Small intestine (tissue), 7 donors: ENCODE results near the gene ZNF181. TPM values are rescaled to one million over a fixed set of nuclear protein-coding genes. Genes with fewer than 3 reads are reported as not detected.
A peak's percentile ranks its signal among the peaks of the same experiment; 100 is the strongest.

Experiments
- DNase-seq, 2 donors: peaks; one replicate each; pipeline versions ENCODE4 v3.0.0 to v3.0.0-alpha.2; 2013
- FAIRE-seq: peaks from 2 replicates; lab custom pipeline; 2012; peaks lifted over from hg19 to GRCh38; lab: Jason Lieb, UNC
- H3K27ac ChIP-seq, 3 donors: one replicate each; pipeline ENCODE4 v1.5.1; 2013; ENCODE audit warnings: low read length in 2 of 3, mild to moderate bottlenecking in 2 of 3, control low read depth in 1 of 3, inconsistent platforms in 1 of 3, low read depth in 1 of 3, moderate library complexity in 1 of 3
- H3K27me3 ChIP-seq, 3 donors: one replicate each; pipeline ENCODE4 v1.6.1; 2013; ENCODE audit warnings: low read length in 3 of 3, inconsistent platforms in 1 of 3; ENCODE audit not compliant: control insufficient read depth in 3 of 3, insufficient read depth in 3 of 3
- H3K36me3 ChIP-seq, 3 donors: one replicate each; pipeline ENCODE4 v1.6.1; 2013; ENCODE audit warnings: low read length in 3 of 3, inconsistent platforms in 1 of 3, low read depth in 1 of 3, mild to moderate bottlenecking in 1 of 3, moderate library complexity in 1 of 3; ENCODE audit not compliant: control insufficient read depth in 3 of 3, insufficient read depth in 2 of 3
- H3K4me1 ChIP-seq, 3 donors: one replicate each; pipeline ENCODE4 v1.6.1; 2013; ENCODE audit warnings: low read length in 2 of 3, inconsistent platforms in 1 of 3, low read depth in 1 of 3, mild to moderate bottlenecking in 1 of 3, moderate library complexity in 1 of 3; ENCODE audit not compliant: control insufficient read depth in 3 of 3, insufficient read depth in 2 of 3
- H3K4me3 ChIP-seq, 3 donors: one replicate each; pipeline ENCODE4 v1.5.1; 2013; ENCODE audit warnings: low read length in 3 of 3, control low read depth in 1 of 3, inconsistent platforms in 1 of 3, low read depth in 1 of 3, mild to moderate bottlenecking in 1 of 3, moderate library complexity in 1 of 3
- H3K9me3 ChIP-seq, 2 donors: one replicate each; pipeline ENCODE4 v1.6.1; 2013; ENCODE audit warnings: low read depth in 1 of 2, low read length in 1 of 2; ENCODE audit not compliant: control insufficient read depth in 2 of 2, insufficient read depth in 1 of 2
- WGBS, 3 donors: extraction: QIAGEN DNeasy Blood & Tissue Kit; methylation state at CpG; one replicate each; pipeline ENCODE4 v1.1.7; 2013; 5-methylcytosine and 5-hydroxymethylcytosine counted together
- polyA plus RNA-seq, 4 donors: library from polyadenylated mRNA; stranded (reverse) in 3 of 4; unstranded in 1 of 4; fragments of 200-250 nt in 3 of 4; fragments of 120-200 nt in 1 of 4; gene quantifications; one replicate each; pipeline versions ENCODE4 v1.2.1 to v1.2.3, GENCODE V29; 2013
- donor health status: healthy with polysubstance abuse.
- donor health status: control.
- donor health status: control.
- donor health status: Bipolar disorder and iron deficiency.
- donor health status: healthy.

ZNF181 gene
- polyA plus RNA-seq, 4 donors, result 8.9 to 22.4 (median 10.3) TPM

DNA sequence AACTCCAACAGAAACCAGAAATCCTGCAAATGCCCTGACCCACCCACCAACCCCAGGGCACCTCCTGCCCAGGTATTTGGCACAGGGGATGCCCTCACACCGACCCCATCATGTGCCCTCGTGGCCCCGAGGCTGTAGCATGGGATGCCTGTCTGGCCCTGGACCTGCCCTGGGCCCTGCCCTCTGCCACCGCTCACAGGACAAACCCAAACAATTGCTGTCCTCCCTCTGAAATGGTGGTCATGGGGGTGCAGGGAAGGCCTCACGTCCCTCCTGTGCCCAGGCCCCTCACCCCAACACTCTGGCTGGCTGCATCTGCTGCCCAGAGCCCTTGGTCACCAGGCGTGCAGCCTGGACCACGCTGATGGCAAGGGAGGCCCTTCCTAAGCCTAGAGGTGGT is 2.1 kb upstream of the ZNF181 start:
- DNase-seq, result no peak

DNA sequence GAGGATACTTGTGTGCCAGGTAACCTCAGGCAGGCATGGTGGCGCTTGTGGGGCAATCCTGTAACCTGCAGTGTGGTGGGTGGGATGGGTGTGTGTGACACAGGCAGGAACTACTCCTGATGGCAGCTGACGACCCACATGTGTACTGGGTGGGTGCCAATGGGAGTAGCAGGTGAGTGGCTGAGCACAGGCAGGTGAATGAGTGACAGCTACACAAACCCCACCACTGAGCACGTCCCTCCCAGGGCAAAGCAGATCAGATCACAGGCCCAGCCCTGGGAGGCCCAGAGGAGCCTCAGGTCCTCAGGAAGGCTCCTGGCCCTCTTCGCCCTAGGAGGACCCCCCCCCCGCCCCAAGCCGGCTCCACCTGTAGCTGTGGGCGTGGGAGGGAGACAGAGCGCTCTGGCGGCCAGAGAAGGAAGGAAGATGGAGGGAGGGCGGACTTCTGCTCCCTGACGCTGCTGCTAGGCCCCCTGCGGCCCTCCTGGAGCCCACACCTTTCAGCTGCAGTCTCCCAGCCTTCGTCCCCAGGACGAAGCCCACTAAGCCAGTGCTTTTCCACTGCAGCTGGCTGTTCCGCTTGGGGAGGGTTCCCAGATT is 1.3 kb upstream of the ZNF181 start:
- FAIRE-seq (no peak), DNase-seq (peak; percentile 4 to 71)
- peaks cover 0 to 9% (median 8%) of the 10 kb centered on the region in 3 donors for H3K36me3 ChIP-seq
- WGBS, 3 donors, result 26 to 42% (median 35%) methylated on average over 11 to 15 of the region's 15 CpGs
- peaks cover 0 to 23% of the 10 kb centered on the region in 2 donors for H3K9me3 ChIP-seq
- H3K27ac ChIP-seq, result peak overlapping the region in 2 of 3 donors; percentile 26 to 90
- H3K4me1 ChIP-seq, result peaks cover 0 to 11% (median 3%) of the 10 kb centered on the region in 3 donors
- peaks cover 0 to under 1% (median 0%) of the 10 kb centered on the region in 3 donors for H3K27me3 ChIP-seq
- peak overlapping the region in 2 of 3 donors; percentile 64 to 71 for H3K4me3 ChIP-seq

More for the DNA sequence above, 2.1 kb upstream of the ZNF181 start:
- whole genome bisulfite sequencing, 3 donors, result 79 to 90% (median 89%) methylated on average over 7 of the region's 7 CpGs
- Histone ChIP-seq H3K4me1 (peaks cover 0 to 11% (median 3%) of the 10 kb centered on the region in 3 donors), H3K27ac (no peak overlapping the region), H3K9me3 (peaks cover 0 to 19% of the 10 kb centered on the region in 2 donors), H3K27me3 (peaks cover 0 to 2% (median 0%) of the 10 kb centered on the region in 3 donors), H3K4me3 (no peak overlapping the region), H3K36me3 (peaks cover 0 to 6% (median 5%) of the 10 kb centered on the region in 3 donors)
- FAIRE-seq, result no peak

DNA sequence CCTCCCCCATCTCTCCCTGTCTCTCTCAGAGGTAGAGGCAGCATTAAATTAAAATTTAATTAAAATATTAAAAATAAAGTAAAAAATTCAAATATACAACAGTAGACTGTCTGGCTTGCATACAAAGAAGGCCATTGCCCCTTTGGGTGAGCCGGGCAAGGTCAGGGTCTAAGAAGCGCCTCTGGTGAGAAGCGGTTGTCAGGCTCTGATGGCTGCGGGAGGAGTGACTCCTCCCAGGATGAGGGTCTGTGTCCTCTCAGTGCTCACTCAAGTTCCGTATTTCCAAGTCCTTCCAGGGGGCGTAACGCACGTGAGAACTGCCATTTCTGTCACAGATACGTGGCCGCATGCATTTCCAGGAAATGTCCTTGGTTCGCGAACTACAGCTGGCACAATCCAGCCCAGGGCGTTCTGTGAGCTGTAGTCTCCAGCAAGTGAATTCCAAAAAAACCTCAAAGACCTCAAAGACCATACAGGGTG is 737 bp upstream of the ZNF181 start:
- no peak for DNase-seq
- no peak for FAIRE-seq
- H3K27ac ChIP-seq, result peak overlapping the region; percentile 75 to 99 (median 90)
- peaks cover 0 to 14% (median 14%) of the 10 kb centered on the region in 3 donors for H3K36me3 ChIP-seq
- H3K27me3 ChIP-seq, result no peaks in the 10 kb centered on the region
- 0 to 4% (median 1%) methylated on average over 13 of the region's 13 CpGs for WGBS, 3 donors
- H3K4me3 ChIP-seq, result peak overlapping the region; percentile 61 to 71 (median 64)
- H3K4me1 ChIP-seq, result peaks cover 0 to 11% (median 3%) of the 10 kb centered on the region in 3 donors
- H3K9me3 ChIP-seq, result peaks cover 0 to 29% of the 10 kb centered on the region in 2 donors

DNA sequence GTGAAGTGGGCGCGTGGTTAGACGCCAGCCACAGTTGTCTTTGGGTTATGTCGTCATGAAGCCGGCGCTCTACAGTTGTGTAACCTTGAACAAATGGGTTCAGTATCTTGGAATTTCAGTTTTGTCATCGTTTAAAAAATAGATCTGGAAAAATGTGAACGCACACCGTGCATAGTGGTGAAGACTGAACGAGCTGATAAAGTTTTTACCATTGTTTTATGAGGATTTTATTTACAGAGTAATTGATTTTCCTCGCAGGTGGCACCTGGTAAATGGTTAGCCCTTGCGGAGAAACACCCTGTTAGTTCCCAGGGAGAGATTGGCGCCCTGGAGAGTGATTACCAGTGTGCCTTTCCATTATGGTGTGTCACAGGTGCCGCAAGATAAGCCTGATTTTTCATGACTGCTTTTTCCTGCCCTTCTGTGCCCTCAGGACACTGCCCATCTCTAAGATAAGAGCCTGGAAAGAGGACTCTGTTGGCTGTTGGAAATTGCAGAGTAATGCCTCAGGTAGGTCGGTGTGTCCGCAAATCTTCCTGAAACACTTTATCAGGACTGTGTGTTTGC is 577 bp downstream of the ZNF181 start:
- peaks cover 0 to 11% (median 3%) of the 10 kb centered on the region in 3 donors for H3K4me1 ChIP-seq
- H3K36me3 ChIP-seq, result peaks cover 2 to 20% (median 18%) of the 10 kb centered on the region in 3 donors
- peak overlapping the region; percentile 90 to 99 (median 95) for H3K27ac ChIP-seq
- peak overlapping the region; percentile 61 to 71 (median 64) for H3K4me3 ChIP-seq
- WGBS, 3 donors, result 5 to 13% (median 12%) methylated on average over 16 of the region's 16 CpGs
- DNase-seq (peak in 1 of 2 donors; percentile 77), FAIRE-seq (no peak)
- peaks cover 0 to 38% of the 10 kb centered on the region in 2 donors for H3K9me3 ChIP-seq
- H3K27me3 ChIP-seq, result no peaks in the 10 kb centered on the region

DNA sequence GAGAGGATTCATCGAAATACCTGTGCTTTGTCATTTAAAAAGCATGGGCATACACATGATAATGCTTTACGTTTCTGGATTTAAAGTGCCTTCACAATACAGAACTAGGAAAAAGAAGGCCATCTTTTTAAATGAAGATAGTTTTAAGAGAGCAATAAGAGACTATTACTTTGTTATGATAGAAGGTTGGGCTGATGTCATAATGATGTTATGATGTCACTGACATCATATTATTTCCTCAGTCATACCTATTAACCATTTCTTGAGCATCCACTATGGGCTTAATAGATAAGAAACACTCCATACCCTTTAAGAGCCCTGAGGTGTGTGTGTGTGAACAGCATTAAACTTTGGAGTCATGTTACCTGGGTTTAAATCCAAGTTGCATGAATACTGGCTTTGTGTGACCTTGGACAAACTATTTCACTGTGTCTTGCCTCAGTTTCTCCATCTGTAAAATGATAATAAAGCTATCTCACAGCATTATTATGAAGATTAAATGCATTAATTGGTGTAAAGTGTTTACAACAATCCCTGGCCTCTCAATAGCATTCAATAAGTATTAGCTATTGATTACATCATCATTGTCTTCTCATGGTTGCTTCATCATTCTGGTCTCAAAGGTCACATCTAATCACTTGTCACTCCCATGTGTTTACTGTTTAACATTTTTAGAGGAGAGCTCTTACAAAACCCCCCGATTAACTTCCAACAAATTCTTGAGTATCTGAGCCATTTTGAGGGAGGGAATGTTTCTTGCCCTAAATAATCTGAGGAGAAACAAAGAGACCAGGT is 11.1 kb downstream of the ZNF181 start:
- no peak overlapping the region for H3K4me3 ChIP-seq
- H3K36me3 ChIP-seq, result peaks cover 0 to 3% (median 2%) of the 10 kb centered on the region in 3 donors
- no peak for DNase-seq
- WGBS, 3 donors, result 85 to 92% (median 89%) methylated on average over 3 of the region's 3 CpGs
- H3K27me3 ChIP-seq, result no peaks in the 10 kb centered on the region
- no peaks in the 10 kb centered on the region for H3K4me1 ChIP-seq
- no peak overlapping the region for H3K27ac ChIP-seq
- FAIRE-seq, result no peak
- H3K9me3 ChIP-seq, result peaks cover 0 to 53% of the 10 kb centered on the region in 2 donors

DNA sequence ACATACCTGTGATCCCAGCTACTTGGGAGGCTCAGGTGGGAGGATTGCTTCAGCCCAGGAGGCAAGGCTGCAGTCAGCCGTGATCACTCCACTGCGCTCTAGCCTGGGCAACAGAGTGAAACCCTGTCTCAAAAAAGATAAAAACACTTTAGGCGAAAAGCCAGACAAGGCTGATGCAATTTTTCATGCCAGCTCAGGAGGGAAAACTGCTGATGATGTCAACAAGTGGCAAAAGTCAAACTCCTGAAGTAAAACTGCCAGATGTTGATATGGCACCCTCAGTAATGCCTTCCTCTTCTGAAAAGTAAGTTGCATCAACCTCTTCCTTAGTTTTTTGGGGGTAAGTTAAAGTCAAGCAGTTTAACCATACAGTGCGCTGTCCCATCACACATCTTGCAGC is 23.4 kb downstream of the ZNF181 start:
- H3K36me3 ChIP-seq, result peaks cover 0 to 2% (median 0%) of the 10 kb centered on the region in 3 donors
- no peak overlapping the region for H3K4me3 ChIP-seq
- peaks cover 3 to 58% of the 10 kb centered on the region in 2 donors for H3K9me3 ChIP-seq

DNA sequence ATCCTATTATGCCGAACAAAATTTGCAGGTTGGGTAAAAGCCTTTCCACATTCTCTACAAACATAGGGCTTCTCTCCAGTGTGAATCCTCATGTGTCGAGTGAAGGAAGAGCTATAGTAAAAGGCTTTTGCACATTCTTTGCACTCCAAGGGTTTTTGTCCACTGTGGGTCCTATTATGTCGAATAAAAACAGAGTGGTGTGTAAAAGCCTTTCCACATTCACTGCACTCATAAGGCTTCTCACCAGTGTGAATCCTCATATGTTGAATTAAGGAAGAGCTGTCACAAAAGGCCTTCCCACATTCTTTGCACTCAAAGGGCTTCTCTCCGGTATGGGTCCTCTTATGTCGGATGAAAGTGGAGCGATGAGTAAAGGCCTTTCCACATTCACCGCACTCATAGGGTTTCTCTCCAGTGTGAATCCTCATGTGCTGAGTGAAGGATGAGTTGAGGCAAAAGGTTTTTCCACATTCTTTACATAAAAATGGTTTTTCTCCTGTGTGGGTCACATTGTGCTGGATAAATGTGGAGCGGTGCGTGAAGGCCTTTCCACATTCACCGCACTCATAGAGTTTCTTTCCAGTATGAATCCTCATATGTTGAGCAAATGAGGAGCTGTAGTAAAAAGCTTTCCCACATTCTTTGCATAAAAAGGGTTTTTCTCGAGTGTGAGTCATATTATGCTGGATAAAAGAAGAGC is 25.3 kb downstream of the ZNF181 start:
- no peak overlapping the region for H3K27ac ChIP-seq
- no peaks in the 10 kb centered on the region for H3K4me1 ChIP-seq
- H3K36me3 ChIP-seq, result peaks cover 0 to 11% (median 0%) of the 10 kb centered on the region in 3 donors
- FAIRE-seq (no peak), DNase-seq (no peak)
- peaks cover 0 to 57% of the 10 kb centered on the region in 2 donors for H3K9me3 ChIP-seq
- H3K4me3 ChIP-seq, result no peak overlapping the region
- H3K27me3 ChIP-seq, result no peaks in the 10 kb centered on the region
- 94 to 97% (median 96%) methylated on average over 11 of the region's 11 CpGs for WGBS, 3 donors

More for the DNA sequence above, 23.4 kb downstream of the ZNF181 start:
- H3K27ac ChIP-seq, result no peak overlapping the region
- no peak for DNase-seq
- no peaks in the 10 kb centered on the region for H3K4me1 ChIP-seq
- FAIRE-seq, result no peak
- 93 to 95% (median 94%) methylated on average over 4 of the region's 4 CpGs for WGBS, 3 donors
- no peaks in the 10 kb centered on the region for H3K27me3 ChIP-seq
